Sigmoid colon (tissue), 7 donors: ENCODE measurements around the gene RIPOR1. TPM values are rescaled to one million over a fixed set of nuclear protein-coding genes. Genes with fewer than 3 reads are reported as not detected.

Experiments used
- DNase-seq: peaks from one replicate; pipeline ENCODE4 v3.0.0-alpha.2; 2019
- H3K27ac ChIP-seq, 4 donors: fragments of 200-600 bp; sonication (generic); one replicate each; pipeline ENCODE4 v1.5.1; 2016 to 2019; ENCODE audit warnings: mild to moderate bottlenecking in 1 of 4
- H3K27me3 ChIP-seq, 3 donors: fragments of 200-600 bp; sonication (generic); one replicate each; pipeline ENCODE4 v1.5.1; 2019; ENCODE audit warnings: mild to moderate bottlenecking in 1 of 3
- H3K36me3 ChIP-seq, 4 donors: fragments of 200-600 bp; sonication (generic); one replicate each; pipeline ENCODE4 v1.5.1; 2016 to 2019
- H3K4me1 ChIP-seq, 4 donors: fragments of 200-600 bp; sonication (generic); one replicate each; pipeline ENCODE4 v1.5.1; 2017 to 2019
- H3K4me3 ChIP-seq, 4 donors: fragments of 200-600 bp; sonication (generic); one replicate each; pipeline ENCODE4 v1.5.1; 2017 to 2019; ENCODE audit warnings: mild to moderate bottlenecking in 2 of 4, moderate library complexity in 1 of 4
- H3K9me3 ChIP-seq, 4 donors: fragments of 200-600 bp in 3 of 4; sonication (generic) in 3 of 4; one replicate each; pipeline versions ENCODE4 v1.5.1 to v1.6.1; 2013 to 2019
- CTCF ChIP-seq, 4 experiments: fragments of 450-650 bp in 3 of 4; fragments of 200-600 bp in 1 of 4; IDR thresholded peaks; one replicate each; pipeline ENCODE4 v1.5.1; 2016 to 2019; ENCODE audit warnings: antibody characterized with exemption in 4 of 4, mild to moderate bottlenecking in 3 of 4, moderate library complexity in 2 of 4
- EP300 ChIP-seq, 4 donors: sonication (generic); formaldehyde crosslinking; IDR thresholded peaks; one replicate each; pipeline ENCODE4 v1.6.1; 2017; ENCODE audit warnings: antibody characterized with exemption in 4 of 4
- POLR2A ChIP-seq, 2 donors: fragments of 450-650 bp; IDR thresholded peaks; one replicate each; pipeline ENCODE4 v1.6.1; 2016; ENCODE audit warnings: antibody characterized with exemption in 2 of 2, mild to moderate bottlenecking in 2 of 2, moderate library complexity in 2 of 2
- POLR2AphosphoS5 ChIP-seq, 4 donors: sonication (generic); formaldehyde crosslinking; IDR thresholded peaks; one replicate each; pipeline ENCODE4 v1.6.1; 2017; ENCODE audit warnings: antibody characterized with exemption in 4 of 4
- WGBS, 2 donors: extraction: QIAGEN DNeasy Blood & Tissue Kit; methylation state at CpG; one replicate each; pipeline ENCODE4 v1.1.7; 2013; 5-methylcytosine and 5-hydroxymethylcytosine counted together
- intact Hi-C: fragments of 100-400 bp; cut with DNase I; formaldehyde crosslinking; loops from one replicate; pipeline ENCODE4 v1.15.1; 2023
- polyA plus RNA-seq, 3 donors: library from polyadenylated mRNA; stranded (reverse); fragments of 200-250 nt; gene quantifications; one replicate each; pipeline ENCODE4 v1.2.3, GENCODE V29; 2013
- total RNA-seq, 4 donors: library from RNA; depleted of rRNA; stranded (reverse); fragments of >200 nt; gene quantifications; one replicate each; pipeline ENCODE4 v1.1.0, GENCODE V29; 2016
- donor health status: healthy with polysubstance abuse.
- donor health status: Bipolar disorder and iron deficiency.
- donor health status: healthy.

The RIPOR1 gene
- total and polyA plus RNA-seq, 7 donors, result 10.2 to 60.9 (median 26.7) TPM

- no peak for DNase-seq
- Histone ChIP-seq H3K27ac (peak overlapping the region in 3 of 4 donors; percentile 13 to 34 (median 30)), H3K4me3 (no peak overlapping the region), H3K9me3 (no peaks in the 10 kb centered on the region), H3K4me1 (peaks cover 0 to 22% (median 13%) of the 10 kb centered on the region in 4 donors), H3K27me3 (no peaks in the 10 kb centered on the region), H3K36me3 (peaks cover 28 to 77% (median 50%) of the 10 kb centered on the region in 4 donors)
- intact Hi-C loops, result loop anchor here (5.0 kb wide), 1 partner anchor 121 kb away; the partner anchor contains the start of genes C16orf86 and ENKD1
- TF ChIP-seq POLR2AphosphoS5 (IDR thresholded peaks at IDR 0.05), result no peak
- TF ChIP-seq POLR2A (IDR thresholded peaks at IDR 0.05), result no peak
- no peak for TF ChIP-seq EP300 (IDR thresholded peaks at IDR 0.05)
- TF ChIP-seq CTCF (IDR thresholded peaks at IDR 0.05), result no peak
- WGBS, 2 donors, result 83 to 91% methylated on average over 7 of the region's 7 CpGs
Measured at GRCh38 chr16:67546091-67546501, 17.5 kb downstream of the RIPOR1 start.

- Histone ChIP-seq H3K27ac (peak overlapping the region; percentile 24 to 50 (median 32)), H3K9me3 (no peaks in the 10 kb centered on the region), H3K27me3 (no peaks in the 10 kb centered on the region), H3K4me1 (peaks cover 0 to 21% (median 13%) of the 10 kb centered on the region in 4 donors), H3K4me3 (no peak overlapping the region), H3K36me3 (peaks cover 20 to 69% (median 43%) of the 10 kb centered on the region in 4 donors)
- intact Hi-C loops, result loop anchor here (5.0 kb wide), 1 partner anchor 120 kb away; the partner anchor contains the start of genes C16orf86 and ENKD1
- DNase-seq, result peak; percentile 85
- TF ChIP-seq CTCF (IDR thresholded peaks at IDR 0.05) (peak; percentile 83 to 94 (median 91)), POLR2AphosphoS5 (IDR thresholded peaks at IDR 0.05) (peak in 3 of 4 donors; percentile 20 to 48 (median 46)), EP300 (IDR thresholded peaks at IDR 0.05) (no peak)
- WGBS, 2 donors, result 7% methylated on average over 7 of the region's 7 CpGs
Measured at GRCh38 chr16:67546761-67547422, 18.3 kb downstream of the RIPOR1 start.

GRCh38 chr16:67547423-67548264, 19.0 kb downstream of the RIPOR1 start:
- Histone ChIP-seq H3K4me3 (no peak overlapping the region), H3K36me3 (peaks cover 14 to 61% (median 39%) of the 10 kb centered on the region in 4 donors), H3K27me3 (no peaks in the 10 kb centered on the region), H3K27ac (peak overlapping the region; percentile 24 to 50 (median 32)), H3K9me3 (no peaks in the 10 kb centered on the region), H3K4me1 (peaks cover 0 to 23% (median 12%) of the 10 kb centered on the region in 4 donors)
- TF ChIP-seq EP300 (IDR thresholded peaks at IDR 0.05) (no peak), POLR2AphosphoS5 (IDR thresholded peaks at IDR 0.05) (peak in 1 of 4 donors; percentile 6)
- intact Hi-C loops, result loop anchor here (5.0 kb wide), 1 partner anchor 120 kb away; the partner anchor contains the start of genes C16orf86 and ENKD1
- WGBS, 2 donors, result 31 to 45% methylated on average over 16 of the region's 16 CpGs
- DNase-seq, result peak; percentile 74

- Histone ChIP-seq H3K4me3 (no peak overlapping the region), H3K9me3 (no peaks in the 10 kb centered on the region), H3K36me3 (peaks cover 14 to 53% (median 31%) of the 10 kb centered on the region in 4 donors), H3K27me3 (no peaks in the 10 kb centered on the region), H3K4me1 (peaks cover 0 to 24% (median 12%) of the 10 kb centered on the region in 4 donors), H3K27ac (peak overlapping the region in 1 of 4 donors; percentile 50)
- 79 to 95% methylated on average over 4 of the region's 4 CpGs for WGBS, 2 donors
- peak; percentile 58 for DNase-seq
- intact Hi-C loops, result loop anchor here (5.0 kb wide), 1 partner anchor 119 kb away; the partner anchor contains the start of genes C16orf86 and ENKD1
- TF ChIP-seq POLR2AphosphoS5 (IDR thresholded peaks at IDR 0.05) (peak in 1 of 4 donors; percentile 3), CTCF (IDR thresholded peaks at IDR 0.05) (no peak)
Measured at GRCh38 chr16:67548265-67549126, 19.9 kb downstream of the RIPOR1 start.
